Activated effector memory CD4-positive, alpha-beta T cell treated with anti-CD3 and anti-CD28 coated beads, Interleukin-2, amount 50 U/mL, for 16 hours (primary cell): ENCODE data around the gene RPRD2.

Experiments
- DNase-seq: peaks from one replicate; pipeline ENCODE4 v3.0.0-alpha.2; 2020

RPRD2 gene

DNA sequence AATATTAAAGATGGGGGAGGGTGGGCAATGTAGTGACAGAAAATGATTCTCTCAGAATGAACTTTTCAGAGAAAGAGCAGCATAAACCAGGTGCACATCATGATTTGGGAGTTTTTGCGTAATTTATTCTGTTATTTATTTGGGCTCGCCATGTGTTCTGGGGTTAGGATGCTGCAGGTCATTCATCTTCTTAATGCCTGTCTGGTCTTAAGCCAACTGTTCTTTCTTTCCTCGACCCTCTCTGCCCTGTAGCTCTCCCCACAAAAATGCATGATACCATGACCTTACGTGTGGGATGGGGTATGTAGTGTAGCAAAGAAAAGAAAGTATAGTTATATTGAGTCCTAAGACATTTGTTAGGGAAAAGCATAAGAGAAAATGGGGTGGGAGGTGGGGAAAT lies 110.9 kb downstream of the RPRD2 start:
- DNase-seq, result no peak

GRCh38 chr1:150476754-150477153 lies 112.8 kb downstream of the RPRD2 start:
- no peak for DNase-seq

DNA sequence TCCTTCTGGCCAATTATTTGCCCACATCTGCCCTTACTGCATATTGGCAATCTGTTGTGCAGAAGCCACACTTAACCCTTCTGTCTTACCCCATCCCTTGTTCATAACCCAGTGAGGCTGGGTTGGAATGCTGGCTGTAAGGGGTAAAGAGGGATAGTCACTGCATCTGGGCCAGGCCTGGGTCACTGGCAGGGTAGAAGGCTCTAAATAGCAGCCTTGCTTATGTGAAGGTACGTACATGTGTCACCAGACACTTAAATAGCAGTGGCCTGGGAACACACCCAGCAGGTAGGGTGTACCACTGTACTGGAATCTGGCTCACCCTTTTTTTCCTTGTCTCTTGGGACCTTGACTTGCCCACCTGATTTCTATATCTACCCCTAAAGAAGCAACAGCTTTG lies 113.4 kb downstream of the RPRD2 start:
- no peak for DNase-seq

DNA sequence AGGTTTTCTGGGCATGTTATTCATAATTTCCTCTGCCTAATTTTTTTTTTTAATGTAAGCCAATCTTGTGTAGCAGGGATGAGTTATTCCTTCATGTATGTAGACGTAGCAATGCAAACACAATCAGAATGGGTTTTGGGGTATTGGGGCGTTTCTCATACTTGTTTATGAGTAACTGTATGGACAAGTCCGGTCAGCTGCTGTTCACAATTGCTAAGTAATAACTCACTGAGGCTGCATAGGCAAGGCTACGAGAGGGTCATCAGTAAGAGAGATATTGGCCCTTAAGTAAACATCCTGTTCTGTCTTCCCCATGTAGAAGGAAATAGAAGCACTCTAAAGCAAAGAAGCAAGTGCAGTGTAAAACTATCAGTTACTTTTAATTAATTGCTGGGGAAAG lies 113.8 kb downstream of the RPRD2 start:
- no peak for DNase-seq

DNA sequence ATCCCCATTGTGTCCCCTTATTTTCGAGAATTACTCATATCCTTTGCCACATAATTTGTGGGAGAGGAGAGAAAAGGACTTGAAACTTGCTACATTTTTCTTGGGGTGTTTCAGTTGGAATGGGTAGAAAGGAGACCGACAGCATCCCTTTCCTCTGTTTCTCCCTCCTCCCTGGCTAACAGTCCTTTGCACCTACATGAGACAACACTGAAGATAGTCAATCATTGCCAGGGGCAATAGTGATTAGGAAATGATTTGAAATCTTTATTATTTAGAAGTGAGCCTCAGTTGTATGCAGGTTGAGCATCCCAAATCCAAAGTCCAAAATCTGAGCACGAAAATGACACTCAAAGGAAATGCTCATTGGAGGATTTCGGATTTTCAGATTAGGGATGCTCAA lies 115.4 kb downstream of the RPRD2 start:
- no peak for DNase-seq

DNA sequence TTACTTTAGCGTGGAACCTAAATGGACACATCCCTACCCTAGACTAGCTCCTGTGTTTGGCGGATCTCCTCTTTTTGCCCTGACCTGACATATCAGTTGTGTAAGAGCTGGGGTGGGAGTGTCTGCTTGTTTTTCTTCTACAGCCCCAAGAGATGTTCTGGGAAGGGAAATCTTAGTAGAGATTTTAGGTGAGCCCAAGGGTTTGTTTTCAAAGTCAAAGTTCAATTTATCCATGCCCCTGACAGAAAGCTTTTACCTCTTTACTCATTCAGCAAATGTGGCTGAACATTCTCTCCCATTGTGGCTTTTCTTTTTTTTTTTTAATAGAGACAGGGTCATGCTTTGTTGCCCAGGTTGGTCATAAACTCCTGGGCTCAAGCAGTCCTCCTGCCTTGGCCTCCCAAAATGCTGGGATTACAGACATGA lies 116.0 kb downstream of the RPRD2 start:
- DNase-seq, result no peak

DNA sequence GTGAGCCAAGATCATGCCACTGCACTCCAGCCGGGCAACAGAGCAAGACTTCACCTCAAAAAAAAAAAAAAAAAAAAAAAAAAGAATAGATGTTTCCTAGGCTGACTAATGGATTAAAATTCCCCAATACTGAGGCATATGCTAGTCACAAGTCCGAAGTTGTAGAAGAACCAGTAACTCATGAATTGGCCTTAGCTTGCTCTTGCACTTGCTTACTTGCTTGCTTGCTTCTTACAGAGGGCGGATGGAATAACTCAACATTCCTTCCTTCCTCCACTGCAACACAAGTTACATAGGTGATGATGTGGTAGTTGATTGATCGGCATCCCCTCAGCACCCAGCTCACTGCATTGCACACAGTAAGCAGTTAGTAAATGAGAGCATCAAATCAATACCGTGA lies 120.5 kb downstream of the RPRD2 start:
- DNase-seq, result no peak

DNA sequence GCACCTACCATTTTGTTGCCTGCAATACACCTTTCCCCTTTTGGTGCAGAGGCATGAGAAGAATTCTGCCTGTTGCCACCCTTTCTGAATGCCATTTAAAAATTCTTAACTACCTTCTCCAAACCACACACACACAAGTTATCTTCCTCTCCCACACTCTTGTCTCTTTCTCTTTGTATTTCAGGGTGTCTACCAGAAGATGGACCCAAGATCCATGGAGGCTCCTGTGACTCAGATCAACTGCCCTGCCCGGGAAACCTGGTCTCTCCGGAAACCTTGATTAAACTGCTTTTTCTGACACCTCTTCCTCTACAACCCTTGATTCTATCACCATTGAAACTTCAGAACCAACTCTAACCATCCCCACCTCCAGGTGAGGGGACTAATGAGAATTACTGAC lies 120.9 kb downstream of the RPRD2 start:
- DNase-seq, result no peak

DNA sequence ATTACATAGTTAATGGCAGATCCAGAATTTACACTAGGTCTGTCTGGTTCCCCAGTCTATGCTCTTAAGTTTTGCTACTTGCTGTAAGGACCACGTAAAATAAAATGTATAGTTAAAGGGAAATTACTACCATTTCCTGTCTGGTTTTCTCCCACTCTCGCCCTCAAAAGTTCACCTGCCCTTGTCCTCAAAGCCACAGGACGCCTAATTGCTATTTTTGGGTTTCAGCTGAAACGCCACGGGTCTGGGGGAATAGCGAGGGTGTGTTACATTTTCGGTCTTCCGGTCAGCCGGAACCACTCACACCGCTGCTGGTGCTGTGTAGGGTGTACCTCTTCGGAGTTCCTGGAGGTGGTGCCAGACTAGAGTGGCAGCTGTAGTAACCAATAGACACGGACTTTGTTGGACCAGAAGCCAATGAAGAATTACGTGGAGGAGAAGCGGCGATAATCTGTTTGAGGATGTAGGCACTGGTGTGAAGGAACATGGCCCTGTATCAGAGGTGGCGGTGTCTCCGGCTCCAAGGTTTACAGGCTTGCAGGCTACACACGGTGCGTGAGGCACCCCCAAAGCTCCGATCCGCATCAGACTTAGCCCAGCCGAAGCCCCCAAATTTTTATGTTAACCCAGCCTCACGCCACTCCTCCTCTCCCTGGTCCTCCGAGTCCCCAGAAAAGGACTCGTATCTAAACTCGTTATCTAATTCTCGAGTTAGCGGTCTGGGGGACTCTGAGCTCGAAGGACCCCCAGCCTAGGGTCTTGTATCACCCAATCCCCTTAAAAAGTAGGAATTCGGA lies 123.2 kb downstream of the RPRD2 start, which contains the start of gene TARS2:
Gene TARS2, plus strand, starts transcription at position 454 of the 797 bp plus-strand sequence. Its CDS starts 32 bp downstream, at position 486.
- DNase-seq, result peak; percentile 96

GRCh38 chr1:150487763-150488115 lies 123.8 kb downstream of the RPRD2 start:
- no peak for DNase-seq

GRCh38 chr1:150493175-150493574 lies 129.2 kb downstream of the RPRD2 start:
- no peak for DNase-seq

DNA sequence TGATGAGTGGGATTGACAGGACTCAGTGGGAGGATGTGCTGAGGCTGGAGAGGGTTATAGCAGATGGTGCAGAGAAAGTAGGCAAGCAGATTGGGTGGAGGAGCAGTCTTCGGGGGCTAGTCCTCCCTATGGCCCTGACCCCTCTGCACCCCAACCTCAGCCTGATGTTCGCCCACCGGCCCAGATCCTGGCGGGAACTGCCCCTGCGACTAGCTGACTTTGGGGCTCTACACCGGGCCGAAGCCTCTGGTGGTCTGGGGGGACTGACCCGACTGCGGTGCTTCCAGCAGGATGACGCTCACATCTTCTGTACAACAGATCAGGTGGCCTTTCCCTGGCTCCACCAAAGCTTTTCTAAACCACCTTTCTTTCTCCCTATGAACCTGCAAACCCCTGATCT lies 134.4 kb downstream of the RPRD2 start:
- DNase-seq, result peak; percentile 55

GRCh38 chr1:150505431-150505830 lies 141.5 kb downstream of the RPRD2 start:
- no peak for DNase-seq

DNA sequence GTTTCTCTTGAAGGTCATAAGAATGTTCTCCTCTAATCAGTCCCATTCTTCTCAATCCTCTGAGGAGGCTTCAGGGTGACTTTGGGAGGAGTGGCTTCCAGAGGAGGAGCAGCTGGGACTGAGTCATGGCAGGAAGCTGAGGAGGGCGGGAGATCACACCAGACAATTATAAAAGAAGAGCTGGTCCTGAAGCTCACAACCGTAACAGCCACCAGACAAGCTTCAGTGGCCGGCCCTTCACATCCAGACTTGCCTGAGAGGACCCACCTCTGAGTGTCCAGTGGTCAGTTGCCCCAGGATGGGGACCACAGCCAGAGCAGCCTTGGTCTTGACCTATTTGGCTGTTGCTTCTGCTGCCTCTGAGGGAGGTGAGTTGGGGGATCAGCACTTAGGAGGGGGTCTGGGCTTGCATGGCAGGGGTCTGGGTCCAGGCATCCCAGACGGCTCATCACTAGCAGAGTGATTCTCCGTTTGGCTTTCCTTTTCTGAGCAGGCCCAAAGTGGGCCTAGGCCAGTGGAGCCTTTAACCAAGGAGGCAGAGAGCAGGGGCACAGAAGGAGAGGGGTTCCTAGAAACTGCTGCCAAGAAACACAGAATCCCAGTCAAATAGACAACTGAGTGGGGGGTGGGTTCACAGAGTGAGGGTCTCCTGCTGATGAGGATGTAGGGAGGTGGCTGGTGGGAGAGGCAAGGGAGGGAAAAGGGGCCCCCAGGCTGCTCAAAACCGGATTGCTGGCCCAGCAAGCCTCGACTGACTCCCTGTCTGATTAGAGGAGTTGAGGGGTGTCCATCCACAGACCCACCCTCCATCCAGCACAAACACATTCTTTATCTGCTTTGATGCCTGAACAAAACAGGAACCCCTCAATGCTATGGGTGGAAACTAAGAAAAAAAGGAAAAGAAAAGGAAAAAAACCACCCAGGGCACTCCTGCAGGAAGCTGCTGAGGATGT lies 144.2 kb downstream of the RPRD2 start, which contains the start of gene ECM1:
Gene ECM1, plus strand, starts transcription at position 198 of the 953 bp plus-strand sequence. Its CDS starts 101 bp downstream, at position 299.
- DNase-seq, result no peak

DNA sequence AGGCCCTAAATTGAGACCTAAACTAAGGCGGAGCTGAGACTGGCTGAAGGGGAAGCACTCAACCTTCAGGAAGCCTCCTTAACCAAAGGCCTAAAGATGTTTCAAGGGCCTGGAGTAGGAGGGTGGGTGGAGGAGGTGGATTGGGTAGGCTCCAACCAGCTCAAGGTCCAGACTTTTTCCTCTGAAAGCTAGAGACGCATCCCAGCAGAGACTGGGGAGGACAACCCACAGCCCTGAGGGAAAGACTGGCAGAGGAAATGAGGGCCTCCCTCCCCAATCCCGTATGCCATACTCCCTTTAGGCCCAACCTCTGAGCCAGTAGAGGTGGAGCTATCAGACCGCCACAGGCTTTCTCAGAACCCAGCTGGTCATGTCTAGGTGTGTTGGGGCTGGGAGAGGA lies 145.0 kb downstream of the RPRD2 start:
- no peak for DNase-seq

DNA sequence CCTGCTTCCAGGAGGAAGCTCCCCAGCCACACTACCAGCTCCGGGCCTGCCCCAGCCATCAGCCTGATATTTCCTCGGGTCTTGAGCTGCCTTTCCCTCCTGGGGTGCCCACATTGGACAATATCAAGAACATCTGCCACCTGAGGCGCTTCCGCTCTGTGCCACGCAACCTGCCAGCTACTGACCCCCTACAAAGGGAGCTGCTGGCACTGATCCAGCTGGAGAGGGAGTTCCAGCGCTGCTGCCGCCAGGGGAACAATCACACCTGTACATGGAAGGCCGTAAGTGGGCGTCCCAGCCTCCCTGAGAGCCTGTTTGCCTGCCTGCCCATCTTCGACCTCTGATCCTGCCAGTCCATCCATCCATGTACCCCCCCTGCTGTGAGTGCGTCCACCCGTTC lies 147.6 kb downstream of the RPRD2 start:
- no peak for DNase-seq

- DNase-seq, result no peak
Observed at GRCh38 chr1:150511985-150512660, 148.2 kb downstream of the RPRD2 start.

GRCh38 chr1:150512846-150513245 lies 148.9 kb downstream of the RPRD2 start:
- no peak for DNase-seq

DNA sequence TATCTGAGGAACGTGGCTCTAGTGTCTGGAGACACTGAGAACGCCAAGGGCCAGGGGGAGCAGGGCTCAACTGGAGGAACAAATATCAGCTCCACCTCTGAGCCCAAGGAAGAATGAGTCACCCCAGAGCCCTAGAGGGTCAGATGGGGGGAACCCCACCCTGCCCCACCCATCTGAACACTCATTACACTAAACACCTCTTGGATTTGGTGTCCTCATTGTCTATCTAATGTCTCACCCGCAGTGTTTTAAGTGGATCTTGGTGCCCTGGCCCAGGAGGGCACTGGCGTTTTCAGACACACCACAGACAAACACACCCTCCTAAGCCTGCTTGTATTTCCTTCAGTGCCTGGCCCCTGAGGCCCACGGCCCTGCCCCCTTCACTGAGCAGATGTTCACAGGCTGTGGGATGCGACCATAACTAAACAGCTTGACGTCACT lies 149.4 kb downstream of the RPRD2 start:
- no peak for DNase-seq

- DNase-seq, result no peak
Observed at GRCh38 chr1:150514260-150514659, 150.3 kb downstream of the RPRD2 start.

- no peak for DNase-seq
Observed at GRCh38 chr1:150514913-150515327, 151.0 kb downstream of the RPRD2 start.

GRCh38 chr1:150515328-150516049 lies 151.5 kb downstream of the RPRD2 start, which contains the start of gene FALEC:
Gene FALEC (plus strand): TSS chr1:150515752.
- peak; percentile 97 for DNase-seq
